CD4-positive, alpha-beta T cell (primary cell): ENCODE results near the gene C2orf76. TPM values are rescaled to one million over a fixed set of nuclear protein-coding genes. Genes with fewer than 3 reads are reported as not detected.

Source experiments
- ATAC-seq: fragments of 200-7000 bp; cut with Tn5 transposase; one replicate; pipeline ENCODE4 v1.10.0; 2022; ENCODE audit warnings: mild to moderate bottlenecking; ENCODE audit not compliant: poor library complexity
- CTCF ChIA-PET: fragments of 350-600 bp; sonication (Branson Sonifier 250); formaldehyde crosslinking; loops from one replicate; lab custom pipeline; 2021; ENCODE audit warnings: antibody characterized with exemption, inconsistent platforms; lab: Charles Lee
- POLR2A ChIA-PET: fragments of 350-600 bp; sonication (Branson Sonifier 250); formaldehyde crosslinking; loops from one replicate; lab custom pipeline; 2021; ENCODE audit warnings: antibody characterized with exemption, inconsistent platforms; lab: Charles Lee
- DNase-seq, 14 experiments: peaks; one replicate each; pipeline ENCODE4 v3.0.0-alpha.2; 2013 to 2020; ENCODE audit warnings: mixed read lengths in 2 of 14
- H3K27ac ChIP-seq, 2 donors: one replicate each; pipeline versions ENCODE4 v1.5.1 to v1.7.0; 2013; ENCODE audit warnings: low read length in 2 of 2, low read depth in 1 of 2, mild to moderate bottlenecking in 1 of 2
- H3K27me3 ChIP-seq, 2 experiments: 1 replicate in 1 of 2; 2 replicates in 1 of 2; pipeline versions ENCODE4 v1.6.1 to v1.7.0; 2013; ENCODE audit warnings: low read length in 2 of 2, control low read depth in 1 of 2, mild to moderate bottlenecking in 1 of 2, moderate library complexity in 1 of 2; ENCODE audit not compliant: insufficient read depth in 2 of 2, control insufficient read depth in 1 of 2
- H3K36me3 ChIP-seq: one replicate; pipeline ENCODE4 v1.6.1; 2013; ENCODE audit warnings: low read length, control low read depth; ENCODE audit not compliant: insufficient read depth
- H3K4me1 ChIP-seq: one replicate; pipeline ENCODE4 v1.6.1; 2013; ENCODE audit warnings: low read length, control low read depth; ENCODE audit not compliant: insufficient read depth
- H3K4me3 ChIP-seq: one replicate; pipeline ENCODE4 v1.5.1; 2013; ENCODE audit warnings: mild to moderate bottlenecking, low read length, moderate library complexity
- H3K9me3 ChIP-seq, 2 experiments: 1 replicate in 1 of 2; 2 replicates in 1 of 2; pipeline versions ENCODE4 v1.6.1 to v1.7.0; 2013; ENCODE audit warnings: low read length in 2 of 2, mild to moderate bottlenecking in 2 of 2, control low read depth in 1 of 2, moderate library complexity in 1 of 2; ENCODE audit not compliant: control insufficient read depth in 1 of 2, insufficient read depth in 1 of 2
- H3K27ac Mint-ChIP-seq: one replicate; pipeline ENCODE4 v1.8.0; 2020; ENCODE audit warnings: mixed read lengths
- H3K27me3 Mint-ChIP-seq: one replicate; pipeline ENCODE4 v1.8.0; 2021; ENCODE audit warnings: mixed read lengths
- H3K36me3 Mint-ChIP-seq: one replicate; pipeline ENCODE4 v1.8.0; 2021; ENCODE audit warnings: low read depth, mixed read lengths
- H3K4me1 Mint-ChIP-seq: one replicate; pipeline ENCODE4 v1.8.0; 2021; ENCODE audit warnings: low read depth, mixed read lengths
- H3K4me3 Mint-ChIP-seq: one replicate; pipeline ENCODE4 v1.8.0; 2020; ENCODE audit warnings: mild to moderate bottlenecking, mixed read lengths
- H3K9me3 Mint-ChIP-seq: one replicate; pipeline ENCODE4 v1.8.0; 2020; ENCODE audit warnings: mixed read lengths
- intact Hi-C, 2 experiments: fragments of 100-400 bp; cut with DNase I in 1 of 2; cut with micrococcal nuclease in 1 of 2; formaldehyde crosslinking; loops; one replicate each; pipeline versions ENCODE4 v1.15.1 to v1.9.0; 2023 to 2025; cut with DNase I, micrococcal nuclease
- total RNA-seq, 174 experiments: library from RNA in 2 of 174; stranded (reverse) in 2 of 174; gene quantifications; one replicate each; pipeline ENCODE4 v1.2.3 and lab custom pipeline; 2021 to 2026
- TF ChIP-seq, protein P1 (sequence below): fragments of 200-600 bp; IDR thresholded peaks from one replicate; pipeline ENCODE4 v1.8.0; 2022; ENCODE audit warnings: antibody characterized with exemption, mild to moderate bottlenecking

The C2orf76 gene
- total RNA-seq, 2 experiments from 2014 or later = 2.8 to 4.5 TPM

DNA sequence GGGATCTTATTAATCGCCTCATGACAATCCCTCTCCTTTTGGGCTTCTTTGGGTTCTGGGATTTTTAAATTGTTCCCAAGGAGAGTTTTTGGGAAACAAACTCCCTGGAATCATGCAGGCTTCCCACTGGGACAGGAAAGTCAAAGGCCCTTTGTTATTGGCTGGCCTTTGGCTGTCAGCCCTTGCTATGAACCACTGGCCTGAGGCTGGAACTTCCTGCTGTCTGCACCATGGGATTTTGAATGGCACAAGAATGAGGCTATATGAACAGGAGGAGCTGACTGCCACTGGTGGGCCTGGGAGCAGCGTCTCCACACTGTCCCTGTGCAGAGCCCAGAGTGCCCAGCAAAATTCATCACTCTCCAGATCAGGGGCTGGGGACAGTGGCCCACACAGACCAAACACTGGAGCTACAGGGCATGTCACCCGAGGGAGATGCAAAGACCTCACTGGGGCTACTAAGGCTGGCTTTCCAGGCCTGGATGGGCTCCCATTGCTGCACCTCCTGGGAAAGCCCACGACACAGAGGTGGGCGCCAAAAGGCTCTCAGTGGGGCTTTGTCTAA is 107.3 kb downstream of the C2orf76 start:
- Histone ChIP-seq H3K9me3 (no peaks in the 10 kb centered on the region), H3K4me3 (no peak overlapping the region), H3K27ac (no peak overlapping the region), H3K36me3 (no peaks in the 10 kb centered on the region), H3K4me1 (no peaks in the 10 kb centered on the region), H3K27me3 (no peaks in the 10 kb centered on the region)
- Mint-ChIP-seq H3K36me3 (no peaks in the 10 kb centered on the region), H3K4me3 (no peak overlapping the region), H3K27ac (no peak overlapping the region), H3K4me1 (no peaks in the 10 kb centered on the region), H3K27me3 (peaks cover 4% of the 10 kb centered on the region), H3K9me3 (no peaks in the 10 kb centered on the region)
- no peak for DNase-seq
- ATAC-seq = no peak
- TF ChIP-seq, protein P1, sequence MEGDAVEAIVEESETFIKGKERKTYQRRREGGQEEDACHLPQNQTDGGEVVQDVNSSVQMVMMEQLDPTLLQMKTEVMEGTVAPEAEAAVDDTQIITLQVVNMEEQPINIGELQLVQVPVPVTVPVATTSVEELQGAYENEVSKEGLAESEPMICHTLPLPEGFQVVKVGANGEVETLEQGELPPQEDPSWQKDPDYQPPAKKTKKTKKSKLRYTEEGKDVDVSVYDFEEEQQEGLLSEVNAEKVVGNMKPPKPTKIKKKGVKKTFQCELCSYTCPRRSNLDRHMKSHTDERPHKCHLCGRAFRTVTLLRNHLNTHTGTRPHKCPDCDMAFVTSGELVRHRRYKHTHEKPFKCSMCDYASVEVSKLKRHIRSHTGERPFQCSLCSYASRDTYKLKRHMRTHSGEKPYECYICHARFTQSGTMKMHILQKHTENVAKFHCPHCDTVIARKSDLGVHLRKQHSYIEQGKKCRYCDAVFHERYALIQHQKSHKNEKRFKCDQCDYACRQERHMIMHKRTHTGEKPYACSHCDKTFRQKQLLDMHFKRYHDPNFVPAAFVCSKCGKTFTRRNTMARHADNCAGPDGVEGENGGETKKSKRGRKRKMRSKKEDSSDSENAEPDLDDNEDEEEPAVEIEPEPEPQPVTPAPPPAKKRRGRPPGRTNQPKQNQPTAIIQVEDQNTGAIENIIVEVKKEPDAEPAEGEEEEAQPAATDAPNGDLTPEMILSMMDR = no peak
- ChIA-PET POLR2A (no interaction called here), CTCF (no interaction called here)
- intact Hi-C loops = no loop called here

DNA sequence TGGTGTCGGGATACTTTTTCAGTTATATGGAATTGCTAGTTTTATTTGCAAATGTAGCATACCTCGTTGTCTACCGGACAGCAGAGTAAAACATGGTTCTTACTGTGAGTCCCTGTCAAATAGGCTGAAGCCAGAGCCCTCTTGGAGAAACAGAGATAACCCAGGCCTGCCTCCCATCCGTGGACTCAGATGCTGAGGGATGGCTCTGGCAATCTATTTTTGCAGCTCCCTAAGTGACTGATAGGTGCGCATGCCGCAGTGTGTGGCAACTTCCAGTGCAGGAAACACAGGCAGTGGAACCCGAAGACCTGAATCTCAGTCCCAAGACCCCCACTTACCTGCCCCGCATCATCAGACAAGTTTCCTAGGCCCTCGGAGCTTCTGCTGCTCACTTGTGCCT is 109.4 kb downstream of the C2orf76 start:
- no peaks in the 10 kb centered on the region for H3K9me3 ChIP-seq
- Mint-ChIP-seq H3K4me1 (no peaks in the 10 kb centered on the region), H3K27me3 (peaks cover 4% of the 10 kb centered on the region), H3K27ac (no peak overlapping the region), H3K9me3 (no peaks in the 10 kb centered on the region), H3K4me3 (no peak overlapping the region), H3K36me3 (no peaks in the 10 kb centered on the region)
- ATAC-seq (no peak), DNase-seq (no peak)
- intact Hi-C loops = no loop called here
- no peaks in the 10 kb centered on the region for H3K4me1 ChIP-seq
- no peak overlapping the region for H3K27ac ChIP-seq
- no peaks in the 10 kb centered on the region for H3K27me3 ChIP-seq
- ChIA-PET POLR2A (no interaction called here), CTCF (no interaction called here)
- H3K36me3 ChIP-seq = no peaks in the 10 kb centered on the region
- H3K4me3 ChIP-seq = no peak overlapping the region
- TF ChIP-seq, protein P1 = no peak

DNA sequence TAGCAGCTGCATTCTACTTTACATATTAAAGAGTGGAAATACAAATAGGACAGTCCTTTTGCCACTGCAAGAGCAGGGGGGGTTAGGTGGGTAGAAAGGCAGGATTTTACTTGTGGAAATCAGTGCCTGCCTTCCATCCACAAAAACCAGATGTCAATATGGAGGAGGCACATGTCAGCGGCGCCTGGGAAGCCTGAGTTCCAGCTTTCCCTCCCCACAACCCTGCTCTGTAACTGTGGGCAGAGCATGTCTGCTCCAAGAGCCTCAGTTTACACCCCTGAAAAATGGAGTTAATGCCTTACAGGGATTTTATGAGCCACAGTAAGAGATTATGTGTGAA is 110.1 kb downstream of the C2orf76 start:
- no peaks in the 10 kb centered on the region for H3K27me3 ChIP-seq
- H3K27ac ChIP-seq = no peak overlapping the region
- intact Hi-C loops = no loop called here
- H3K4me1 ChIP-seq = no peaks in the 10 kb centered on the region
- H3K27me3 Mint-ChIP-seq = peaks cover 3% of the 10 kb centered on the region
- POLR2A ChIA-PET = no interaction called here
- no peak for ATAC-seq
- CTCF ChIA-PET = no interaction called here
- no peak overlapping the region for H3K27ac Mint-ChIP-seq
- H3K4me1 Mint-ChIP-seq = no peaks in the 10 kb centered on the region
- H3K9me3 ChIP-seq = no peaks in the 10 kb centered on the region
- H3K36me3 Mint-ChIP-seq = no peaks in the 10 kb centered on the region
- no peaks in the 10 kb centered on the region for H3K36me3 ChIP-seq
- no peak overlapping the region for H3K4me3 ChIP-seq
- H3K4me3 Mint-ChIP-seq = no peak overlapping the region
- TF ChIP-seq, protein P1 = no peak
- no peak for DNase-seq
- no peaks in the 10 kb centered on the region for H3K9me3 Mint-ChIP-seq
